K562 (cell line): Measurements from ENCODE around the gene CGREF1. TPM values are rescaled to one million over a fixed set of nuclear protein-coding genes. Genes with fewer than 3 reads are reported as not detected.
A peak's percentile ranks its signal among the peaks of the same experiment; 100 is the strongest.

ENCODE experiments used
- ASH1L ChIP-seq: fragments of 450-650 bp; IDR thresholded peaks from 2 replicates; pipeline ENCODE4 v1.6.1; 2018; ENCODE audit warnings: borderline replicate concordance, mild to moderate bottlenecking, low read depth; ENCODE audit not compliant: partially characterized antibody
- BRF1 ChIP-seq: IDR thresholded peaks from 3 replicates; pipeline ENCODE4 v1.6.1; 2011; ENCODE audit warnings: borderline replicate concordance, mild to moderate bottlenecking; ENCODE audit not compliant: insufficient read length; ENCODE audit errors: extremely low read depth
- CBX3 ChIP-seq, 2 experiments: IDR thresholded peaks; 1 replicate in 1 of 2; 2 replicates in 1 of 2; pipeline ENCODE4 v1.6.1; 2012; ENCODE audit warnings: inconsistent platforms in 2 of 2, low read length in 2 of 2, borderline replicate concordance in 1 of 2, control low read depth in 1 of 2
- DACH1 ChIP-seq: fragments of 450-650 bp; IDR thresholded peaks from 2 replicates; pipeline ENCODE4 v1.6.1; 2018; ENCODE audit not compliant: partially characterized antibody
- E2F3 ChIP-seq: fragments of 250-450 bp; sonication (Bioruptor Pico); IDR thresholded peaks from 2 replicates; pipeline ENCODE4 v1.4.0; 2020; ENCODE audit warnings: mild to moderate bottlenecking
- ESRRA ChIP-seq: fragments of 450-650 bp; IDR thresholded peaks from 2 replicates; pipeline ENCODE4 v1.6.1; 2014; ENCODE audit warnings: low read depth, mild to moderate bottlenecking, moderate library complexity, borderline replicate concordance
- MEF2D ChIP-seq: conservative IDR thresholded peaks from 2 replicates; pipeline ENCODE4 v1.6.1; 2016; ENCODE audit warnings: low read depth, missing genetic modification characterization, missing compliant biosample characterization
- ZFX ChIP-seq: sonication (generic); formaldehyde crosslinking; IDR thresholded peaks from 2 replicates; pipeline ENCODE4 v1.8.0; 2022; ENCODE audit warnings: mild to moderate bottlenecking, missing genetic modification reagents, moderate library complexity
- ZNF253 ChIP-seq: fragments of 250-450 bp; sonication (Bioruptor Pico); conservative IDR thresholded peaks from 2 replicates; pipeline ENCODE4 v1.6.1; 2021; ENCODE audit warnings: mild to moderate bottlenecking
- polyA plus RNA-seq, 8 experiments: library from polyadenylated mRNA; depleted of rRNA in 4 of 8; stranded (reverse) in 5 of 8; unstranded in 3 of 8; fragments of >200 nt; fragmentation: Nextera tagmentation in 2 of 8; fragmentation: Illumina TruSeq in 1 of 8; extraction: Ambion mirVana in 2 of 8; extraction: Trizol in 1 of 8; gene quantifications; 2 replicates each; pipeline versions ENCODE4 v1.2.1 to v1.2.3, GENCODE V29; 2011 to 2014; ENCODE audit warnings: inconsistent platforms in 1 of 8, missing spikeins in 1 of 8
- total RNA-seq, 7 experiments: library from RNA; depleted of rRNA in 6 of 7; stranded (reverse); fragments of >200 nt in 6 of 7; fragmentation: Illumina TruSeq in 2 of 7; extraction: Trizol in 2 of 7; gene quantifications; 2 replicates each; pipeline versions ENCODE4 v1.2.1 to v1.2.3, GENCODE V29; 2011 to 2021; ENCODE audit warnings: low replicate concordance in 1 of 7
- TF ChIP-seq, protein P1 (sequence below), 2 experiments: fragments of 450-650 bp; IDR thresholded peaks; 2 replicates each; pipeline ENCODE4 v1.6.1; 2016
- TF ChIP-seq, protein P2 (sequence below): sonication (generic); formaldehyde crosslinking; IDR thresholded peaks from 2 replicates; pipeline ENCODE4 v1.4.0; 2020; ENCODE audit warnings: mild to moderate bottlenecking, missing genetic modification reagents
- TF ChIP-seq, protein P3 (sequence below): fragments of 450-650 bp; IDR thresholded peaks from one replicate; pipeline ENCODE4 v1.6.1; 2018; ENCODE audit warnings: mild to moderate bottlenecking, moderate library complexity; ENCODE audit not compliant: partially characterized antibody
- TF ChIP-seq, protein P4 (sequence below): IDR thresholded peaks from 2 replicates; pipeline ENCODE4 v1.6.1; 2012; ENCODE audit warnings: low read depth, low read length, improper control_type of control experiment, borderline replicate concordance
- TF ChIP-seq, protein P5 (sequence below): sonication (generic); formaldehyde crosslinking; IDR thresholded peaks from 2 replicates; pipeline ENCODE4 v1.8.0; 2022; ENCODE audit warnings: mild to moderate bottlenecking, low read depth, missing genetic modification reagents
- TF ChIP-seq, protein P6 (sequence below): fragments of 250-450 bp; sonication (Bioruptor Pico); IDR thresholded peaks from 2 replicates; pipeline ENCODE4 v1.9.0; 2021; ENCODE audit warnings: mild to moderate bottlenecking
- TF ChIP-seq, protein P7 (sequence below): sonication (generic); formaldehyde crosslinking; IDR thresholded peaks from 2 replicates; pipeline ENCODE4 v1.8.1; 2022; ENCODE audit warnings: missing genetic modification reagents

CGREF1 gene
- total and polyA plus RNA-seq, 9 of the 15 experiments (the other 6 are each of a cell fraction or from before 2014, with no cell fraction given) = 0.07 to 0.50 (median 0.37) TPM

DNA sequence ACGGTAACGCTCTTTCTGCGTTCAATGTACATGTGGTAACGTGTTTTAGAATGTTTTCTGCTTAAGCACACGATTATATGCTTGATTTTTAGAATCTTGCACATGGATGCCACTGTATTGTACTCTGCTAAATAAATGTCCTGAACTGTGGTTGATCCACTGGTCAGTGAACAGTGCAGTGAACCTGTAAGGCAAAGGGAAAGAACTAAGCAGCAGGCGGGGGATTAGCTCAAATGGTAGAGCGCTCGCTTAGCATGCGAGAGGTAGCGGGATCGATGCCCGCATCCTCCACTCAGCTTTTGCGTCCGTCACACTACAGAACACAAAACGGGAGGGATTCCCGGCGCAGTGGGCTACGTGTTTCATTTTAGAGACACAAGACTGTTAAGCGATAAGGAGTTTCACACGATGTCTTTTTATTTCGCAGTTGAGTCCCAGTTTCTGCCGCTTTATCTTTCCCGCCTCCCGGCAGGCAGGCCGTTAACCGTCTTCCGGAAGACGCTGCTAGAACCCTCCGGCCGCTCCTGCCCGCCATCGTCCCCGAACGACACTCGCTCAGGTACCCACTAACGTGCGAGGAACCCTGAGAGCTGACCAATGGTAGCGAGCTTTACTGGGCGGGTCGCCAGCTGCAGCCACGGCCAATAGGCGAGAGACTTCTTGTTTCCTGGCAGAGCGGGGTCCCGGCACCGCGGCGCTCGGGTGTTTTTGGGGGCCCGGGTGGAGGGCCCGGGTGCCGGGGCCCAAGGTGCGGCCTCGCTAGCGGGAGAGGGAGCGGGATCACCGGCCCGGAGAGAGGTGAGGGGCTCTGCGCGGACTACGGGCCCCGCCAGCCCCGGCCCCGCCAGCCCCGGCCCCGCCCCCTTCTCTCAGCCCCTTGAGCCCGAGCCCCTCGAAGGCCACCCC is 67.7 kb downstream of the CGREF1 start, which contains the start of gene AGBL5 (continued):
- TF ChIP-seq, protein P1, sequence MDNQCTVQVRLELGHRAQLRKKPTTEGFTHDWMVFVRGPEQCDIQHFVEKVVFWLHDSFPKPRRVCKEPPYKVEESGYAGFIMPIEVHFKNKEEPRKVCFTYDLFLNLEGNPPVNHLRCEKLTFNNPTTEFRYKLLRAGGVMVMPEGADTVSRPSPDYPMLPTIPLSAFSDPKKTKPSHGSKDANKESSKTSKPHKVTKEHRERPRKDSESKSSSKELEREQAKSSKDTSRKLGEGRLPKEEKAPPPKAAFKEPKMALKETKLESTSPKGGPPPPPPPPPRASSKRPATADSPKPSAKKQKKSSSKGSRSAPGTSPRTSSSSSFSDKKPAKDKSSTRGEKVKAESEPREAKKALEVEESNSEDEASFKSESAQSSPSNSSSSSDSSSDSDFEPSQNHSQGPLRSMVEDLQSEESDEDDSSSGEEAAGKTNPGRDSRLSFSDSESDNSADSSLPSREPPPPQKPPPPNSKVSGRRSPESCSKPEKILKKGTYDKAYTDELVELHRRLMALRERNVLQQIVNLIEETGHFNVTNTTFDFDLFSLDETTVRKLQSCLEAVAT (IDR thresholded peaks at IDR 0.05) = peak in 1 of 2 experiments; percentile 20; a peak in 1 of 4 replicates
- TF ChIP-seq DACH1 (no peak), ZFX (CRISPR knock-in tag) (peak; percentile 45; the same call in 1 of the 2 replicates), ASH1L (peak; percentile 82), MEF2D (peak; percentile 73), ZNF253 (no peak; the same call in 1 of the 2 replicates), E2F3 (peak; percentile 85), ESRRA (0 out of 2 replicates have a peak, but pooled peaks have one; percentile 18), CBX3 (IDR thresholded peaks at IDR 0.05; ENCODE audit: borderline replicate concordance in 1 of 2, low read length in 2 of 2) (peak in 1 of 2 experiments; percentile 71; a peak in 1 of 3 replicates), BRF1 (peak; percentile 93)
- TF ChIP-seq, protein P2, sequence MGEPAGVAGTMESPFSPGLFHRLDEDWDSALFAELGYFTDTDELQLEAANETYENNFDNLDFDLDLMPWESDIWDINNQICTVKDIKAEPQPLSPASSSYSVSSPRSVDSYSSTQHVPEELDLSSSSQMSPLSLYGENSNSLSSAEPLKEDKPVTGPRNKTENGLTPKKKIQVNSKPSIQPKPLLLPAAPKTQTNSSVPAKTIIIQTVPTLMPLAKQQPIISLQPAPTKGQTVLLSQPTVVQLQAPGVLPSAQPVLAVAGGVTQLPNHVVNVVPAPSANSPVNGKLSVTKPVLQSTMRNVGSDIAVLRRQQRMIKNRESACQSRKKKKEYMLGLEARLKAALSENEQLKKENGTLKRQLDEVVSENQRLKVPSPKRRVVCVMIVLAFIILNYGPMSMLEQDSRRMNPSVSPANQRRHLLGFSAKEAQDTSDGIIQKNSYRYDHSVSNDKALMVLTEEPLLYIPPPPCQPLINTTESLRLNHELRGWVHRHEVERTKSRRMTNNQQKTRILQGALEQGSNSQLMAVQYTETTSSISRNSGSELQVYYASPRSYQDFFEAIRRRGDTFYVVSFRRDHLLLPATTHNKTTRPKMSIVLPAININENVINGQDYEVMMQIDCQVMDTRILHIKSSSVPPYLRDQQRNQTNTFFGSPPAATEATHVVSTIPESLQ (CRISPR knock-in tag) = peak; percentile 94
- TF ChIP-seq, protein P3, sequence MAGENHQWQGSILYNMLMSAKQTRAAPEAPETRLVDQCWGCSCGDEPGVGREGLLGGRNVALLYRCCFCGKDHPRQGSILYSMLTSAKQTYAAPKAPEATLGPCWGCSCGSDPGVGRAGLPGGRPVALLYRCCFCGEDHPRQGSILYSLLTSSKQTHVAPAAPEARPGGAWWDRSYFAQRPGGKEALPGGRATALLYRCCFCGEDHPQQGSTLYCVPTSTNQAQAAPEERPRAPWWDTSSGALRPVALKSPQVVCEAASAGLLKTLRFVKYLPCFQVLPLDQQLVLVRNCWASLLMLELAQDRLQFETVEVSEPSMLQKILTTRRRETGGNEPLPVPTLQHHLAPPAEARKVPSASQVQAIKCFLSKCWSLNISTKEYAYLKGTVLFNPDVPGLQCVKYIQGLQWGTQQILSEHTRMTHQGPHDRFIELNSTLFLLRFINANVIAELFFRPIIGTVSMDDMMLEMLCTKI = no peak
- TF ChIP-seq, protein P4, sequence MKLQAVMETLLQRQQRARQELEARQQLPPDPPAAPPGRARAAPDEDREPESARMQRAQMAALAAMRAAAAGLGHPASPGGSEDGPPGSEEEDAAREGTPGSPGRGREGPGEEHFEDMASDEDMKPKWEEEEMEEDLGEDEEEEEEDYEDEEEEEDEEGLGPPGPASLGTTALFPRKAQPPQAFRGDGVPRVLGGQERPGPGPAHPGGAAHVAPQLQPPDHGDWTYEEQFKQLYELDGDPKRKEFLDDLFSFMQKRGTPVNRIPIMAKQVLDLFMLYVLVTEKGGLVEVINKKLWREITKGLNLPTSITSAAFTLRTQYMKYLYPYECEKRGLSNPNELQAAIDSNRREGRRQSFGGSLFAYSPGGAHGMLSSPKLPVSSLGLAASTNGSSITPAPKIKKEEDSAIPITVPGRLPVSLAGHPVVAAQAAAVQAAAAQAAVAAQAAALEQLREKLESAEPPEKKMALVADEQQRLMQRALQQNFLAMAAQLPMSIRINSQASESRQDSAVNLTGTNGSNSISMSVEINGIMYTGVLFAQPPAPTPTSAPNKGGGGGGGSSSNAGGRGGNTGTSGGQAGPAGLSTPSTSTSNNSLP = no peak
- TF ChIP-seq, protein P5, sequence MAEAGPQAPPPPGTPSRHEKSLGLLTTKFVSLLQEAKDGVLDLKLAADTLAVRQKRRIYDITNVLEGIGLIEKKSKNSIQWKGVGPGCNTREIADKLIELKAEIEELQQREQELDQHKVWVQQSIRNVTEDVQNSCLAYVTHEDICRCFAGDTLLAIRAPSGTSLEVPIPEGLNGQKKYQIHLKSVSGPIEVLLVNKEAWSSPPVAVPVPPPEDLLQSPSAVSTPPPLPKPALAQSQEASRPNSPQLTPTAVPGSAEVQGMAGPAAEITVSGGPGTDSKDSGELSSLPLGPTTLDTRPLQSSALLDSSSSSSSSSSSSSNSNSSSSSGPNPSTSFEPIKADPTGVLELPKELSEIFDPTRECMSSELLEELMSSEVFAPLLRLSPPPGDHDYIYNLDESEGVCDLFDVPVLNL (CRISPR knock-in tag) = no peak
- TF ChIP-seq, protein P6, sequence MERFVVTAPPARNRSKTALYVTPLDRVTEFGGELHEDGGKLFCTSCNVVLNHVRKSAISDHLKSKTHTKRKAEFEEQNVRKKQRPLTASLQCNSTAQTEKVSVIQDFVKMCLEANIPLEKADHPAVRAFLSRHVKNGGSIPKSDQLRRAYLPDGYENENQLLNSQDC = no peak
- TF ChIP-seq, protein P7, sequence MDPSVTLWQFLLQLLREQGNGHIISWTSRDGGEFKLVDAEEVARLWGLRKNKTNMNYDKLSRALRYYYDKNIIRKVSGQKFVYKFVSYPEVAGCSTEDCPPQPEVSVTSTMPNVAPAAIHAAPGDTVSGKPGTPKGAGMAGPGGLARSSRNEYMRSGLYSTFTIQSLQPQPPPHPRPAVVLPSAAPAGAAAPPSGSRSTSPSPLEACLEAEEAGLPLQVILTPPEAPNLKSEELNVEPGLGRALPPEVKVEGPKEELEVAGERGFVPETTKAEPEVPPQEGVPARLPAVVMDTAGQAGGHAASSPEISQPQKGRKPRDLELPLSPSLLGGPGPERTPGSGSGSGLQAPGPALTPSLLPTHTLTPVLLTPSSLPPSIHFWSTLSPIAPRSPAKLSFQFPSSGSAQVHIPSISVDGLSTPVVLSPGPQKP (CRISPR knock-in tag) = no peak
